ENCODE results near the gene LRIG2.
"Not testable (repeated sequence)": the region's sequence is repeated elsewhere in the genome, so short reads cannot be mapped to it uniquely, and the experiment has no call there.

LRIG2 gene

GRCh38 chr1:113158743-113159142 lies 85.7 kb downstream of the LRIG2 start:
- not testable (repeated sequence) for DNase-seq (ENCODE audit: low read depth in 2 of 3, low spot score in 2 of 3)

GRCh38 chr1:113166473-113166872 lies 93.5 kb downstream of the LRIG2 start:
- no peak for DNase-seq (ENCODE audit: low read depth in 2 of 3, low spot score in 2 of 3)

GRCh38 chr1:113168946-113169345 lies 95.9 kb downstream of the LRIG2 start:
- DNase-seq (ENCODE audit: low read depth in 2 of 3, low spot score in 2 of 3) = no peak

GRCh38 chr1:113169591-113169990 lies 96.6 kb downstream of the LRIG2 start:
- DNase-seq (ENCODE audit: low read depth in 2 of 3, low spot score in 2 of 3) = no peak

GRCh38 chr1:113170519-113170918 lies 97.5 kb downstream of the LRIG2 start:
- no peak for DNase-seq (ENCODE audit: low read depth in 2 of 3, low spot score in 2 of 3)

GRCh38 chr1:113178106-113178505 lies 105.1 kb downstream of the LRIG2 start:
- no peak for DNase-seq (ENCODE audit: low read depth in 2 of 3, low spot score in 2 of 3)

- no peak for DNase-seq (ENCODE audit: low read depth in 2 of 3, low spot score in 2 of 3)
These were observed 105.5 kb downstream of the LRIG2 start for GRCh38 chr1:113178522-113178921.

All from activated CD8-positive, alpha-beta memory T cell treated with anti-CD3 and anti-CD28 coated beads for 48 hours (primary cell).